GM12873 (cell line): Measurements from ENCODE around the gene SERPINA3.

Experiments used
- CTCF ChIP-seq: IDR thresholded peaks from 2 replicates; pipeline ENCODE4 v1.5.1; 2012; ENCODE audit warnings: low read depth, mild to moderate bottlenecking, moderate library complexity, low read length, control low read depth; ENCODE audit not compliant: insufficient read depth; ENCODE audit errors: missing control alignments

SERPINA3 gene

DNA sequence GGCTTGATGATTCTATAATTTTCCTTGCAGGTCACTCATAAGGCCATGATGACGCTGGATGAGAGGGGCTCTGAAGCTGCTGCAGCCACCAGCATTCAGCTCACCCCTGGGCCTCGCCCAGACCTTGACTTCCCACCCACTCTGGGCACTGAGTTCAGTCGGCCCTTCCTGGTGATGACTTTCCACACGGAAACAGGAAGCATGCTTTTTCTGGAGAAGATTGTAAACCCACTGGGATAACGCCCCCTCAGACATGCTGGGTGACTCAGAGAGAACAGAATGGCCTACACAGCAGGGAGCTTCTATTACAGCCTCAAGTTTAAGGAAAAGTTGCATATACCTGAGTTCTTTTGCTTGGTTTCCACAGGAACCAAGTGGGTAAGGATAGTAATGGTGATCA, 34.3 kb downstream of the SERPINA3 start:
- no peak for TF ChIP-seq CTCF

DNA sequence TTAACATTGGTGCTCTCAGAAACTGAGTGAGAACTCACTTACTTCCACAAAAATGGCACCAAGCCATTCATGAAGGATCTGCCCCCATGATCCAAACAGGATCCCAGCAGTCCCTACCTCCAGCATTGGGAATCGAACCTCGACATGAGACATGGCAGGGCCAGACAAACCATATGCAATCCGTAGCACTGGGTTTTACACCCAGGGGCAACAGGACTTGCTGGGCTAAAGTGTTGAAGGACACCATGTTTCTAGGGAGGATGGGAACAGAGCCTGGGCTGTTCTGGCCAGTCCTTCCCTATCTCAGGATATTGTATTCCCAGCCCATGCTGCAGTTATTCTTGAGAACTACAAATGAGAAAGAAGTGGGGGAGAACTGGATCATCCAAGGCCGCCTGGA, 36.6 kb downstream of the SERPINA3 start:
- TF ChIP-seq CTCF = no peak

- no peak for TF ChIP-seq CTCF
Observed at GRCh38 chr14:94649543-94650443, 37.6 kb downstream of the SERPINA3 start.

DNA sequence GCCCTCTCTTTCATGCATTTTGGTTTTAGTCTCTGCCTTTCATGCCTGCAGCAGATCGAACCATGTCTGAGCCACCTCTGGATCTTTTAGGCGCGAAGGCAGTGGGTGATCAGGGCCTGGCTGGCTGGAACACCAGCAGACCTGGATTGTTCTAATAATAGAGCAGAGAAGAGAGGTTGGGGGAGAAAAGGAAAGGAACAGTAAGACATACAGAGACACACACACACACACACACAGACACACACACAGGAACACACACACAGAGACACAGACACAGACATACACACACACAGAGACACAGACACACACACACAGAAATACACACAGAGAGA, 38.2 kb downstream of the SERPINA3 start:
- no peak for TF ChIP-seq CTCF

- no peak for TF ChIP-seq CTCF
Observed at GRCh38 chr14:94650806-94651805, 38.9 kb downstream of the SERPINA3 start.

- TF ChIP-seq CTCF = no peak
Observed at GRCh38 chr14:94653321-94653720, 41.1 kb downstream of the SERPINA3 start.

- TF ChIP-seq CTCF = no peak
Observed at GRCh38 chr14:94654071-94654861, 42.1 kb downstream of the SERPINA3 start.
